Stimulated activated CD4-positive, alpha-beta T cell treated with anti-CD3 and anti-CD28 coated beads, Interleukin-2, amount 100 ng/mL, for 24 hours (primary cell): ENCODE data around the gene MSRB3.
"Not testable (repeated sequence)": the region's sequence is repeated elsewhere in the genome, so short reads cannot be mapped to it uniquely, and the experiment has no call there.

Experiments
- DNase-seq, 2 donors: peaks; one replicate each; pipeline ENCODE4 v3.0.0-alpha.2; 2020

The MSRB3 gene

DNA sequence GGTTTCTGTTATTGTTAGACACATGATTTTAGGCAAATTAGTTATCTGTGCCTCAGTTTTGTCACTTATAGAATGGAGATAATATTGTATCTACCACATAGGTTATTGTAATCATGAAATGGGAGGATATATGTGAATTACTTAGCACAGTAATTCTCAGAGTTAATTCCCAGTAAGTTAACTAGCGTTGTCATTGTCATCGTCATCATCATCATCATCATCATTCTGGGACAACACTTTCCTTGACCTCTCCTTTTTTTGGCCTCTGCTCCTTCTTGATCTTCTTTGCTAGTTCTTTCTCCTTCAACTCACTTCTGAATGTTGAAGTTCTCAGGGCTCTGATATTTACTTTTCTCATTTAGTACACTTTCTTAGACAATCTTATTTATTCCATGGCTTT lies 13.8 kb downstream of the MSRB3 start:
- DNase-seq: no peak

DNA sequence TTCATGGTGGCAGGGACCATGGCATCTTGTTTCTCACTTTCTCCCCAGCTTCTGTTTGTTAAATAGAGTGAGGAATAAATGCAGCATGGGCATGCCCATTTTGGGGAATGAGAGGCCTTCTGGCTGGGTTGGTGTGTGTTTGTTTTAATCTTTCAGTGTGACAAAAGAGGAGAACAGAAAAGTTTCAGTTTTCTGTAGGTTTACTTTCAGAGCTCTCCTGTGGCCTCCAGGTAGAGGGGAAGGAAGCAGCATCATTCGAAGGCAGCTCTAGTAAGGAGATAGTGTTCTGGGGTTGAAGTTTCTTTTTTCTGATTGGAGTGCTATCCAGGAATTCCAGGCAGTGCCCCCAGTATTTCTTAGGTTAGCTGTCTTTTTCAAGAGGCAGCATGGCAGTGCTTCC lies 15.3 kb downstream of the MSRB3 start:
- no peak for DNase-seq

DNA sequence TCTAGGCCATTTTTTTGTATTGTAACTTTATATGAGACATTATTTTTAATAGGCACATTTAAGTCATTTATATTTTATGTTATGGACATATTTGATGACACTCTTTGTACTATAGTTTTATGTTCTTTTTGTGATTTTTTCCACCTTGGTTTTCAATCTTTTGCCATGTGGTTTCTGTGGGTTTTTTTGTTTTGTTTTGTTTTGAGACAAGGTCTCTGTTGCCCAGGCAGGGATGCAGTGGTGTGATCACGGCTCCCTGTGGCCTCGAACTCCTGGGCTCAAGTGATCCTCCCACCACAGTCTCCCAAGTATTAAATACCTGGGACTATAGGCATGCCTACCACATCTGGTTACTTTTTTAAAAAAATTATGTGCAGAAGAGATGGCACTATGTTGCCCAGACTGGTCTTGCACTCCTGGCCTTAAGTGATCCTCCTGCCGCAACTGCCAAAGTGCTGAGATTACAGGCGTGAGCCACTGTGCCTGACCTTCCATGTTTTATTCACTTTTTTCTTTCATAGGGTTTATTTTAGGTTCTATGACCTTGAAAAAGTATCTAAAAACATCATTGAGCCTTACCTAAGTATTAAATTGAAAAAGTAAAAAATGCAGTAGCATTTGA lies 16.3 kb downstream of the MSRB3 start:
- no peak for DNase-seq

DNA sequence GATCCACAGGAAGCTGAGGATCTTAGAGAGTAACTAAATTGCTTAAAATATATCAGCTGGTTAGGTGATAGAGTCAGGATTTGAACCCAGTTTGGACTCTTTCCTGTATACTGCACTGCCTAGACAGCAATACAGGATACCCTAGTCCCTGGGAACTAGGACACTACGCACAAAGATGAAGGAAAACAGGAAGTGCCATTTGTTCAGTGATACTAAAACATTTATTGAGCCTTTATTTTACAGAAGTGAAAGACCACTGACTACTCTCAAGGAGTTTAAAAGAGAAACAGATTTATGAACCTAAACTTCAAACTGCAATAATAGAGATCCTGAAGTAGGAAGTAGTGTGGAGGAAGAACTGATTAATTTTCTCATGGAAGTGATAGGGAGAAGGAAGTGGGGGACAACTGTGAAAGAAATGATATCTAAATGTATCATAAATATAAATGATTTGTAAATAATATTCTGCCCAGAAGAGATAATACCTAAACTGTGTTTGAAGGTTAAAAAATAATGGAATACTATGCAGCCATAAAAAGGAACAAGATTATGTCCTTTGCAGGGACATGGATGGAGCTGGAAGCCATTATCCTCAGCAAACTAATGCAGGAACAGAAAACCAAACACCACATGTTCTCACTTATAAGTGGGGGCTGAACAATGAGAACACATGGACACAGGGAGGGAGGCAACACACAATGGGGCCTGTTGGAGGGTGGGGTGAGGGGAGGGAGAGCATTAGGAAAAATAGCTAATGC lies 18.2 kb downstream of the MSRB3 start:
- no peak for DNase-seq

DNA sequence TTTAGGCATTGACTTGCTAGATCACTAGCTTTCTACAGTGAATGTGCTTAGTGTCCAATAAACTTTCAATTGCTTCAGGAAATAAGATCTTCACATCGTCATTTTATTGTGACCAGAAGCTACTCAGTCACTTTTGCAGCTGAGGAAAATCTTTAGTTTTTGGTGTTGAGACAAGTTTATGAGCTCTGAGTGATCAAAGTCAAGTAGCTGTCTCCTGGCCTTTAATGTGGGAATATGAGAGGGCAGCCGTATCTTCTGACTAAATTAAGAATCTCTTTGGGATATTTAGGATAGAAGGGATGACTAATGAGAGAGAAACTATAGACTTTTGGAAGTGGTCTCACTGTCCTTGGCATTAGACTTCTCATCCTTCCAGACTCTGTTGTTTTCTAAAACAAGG lies 21.6 kb downstream of the MSRB3 start:
- no peak for DNase-seq

DNA sequence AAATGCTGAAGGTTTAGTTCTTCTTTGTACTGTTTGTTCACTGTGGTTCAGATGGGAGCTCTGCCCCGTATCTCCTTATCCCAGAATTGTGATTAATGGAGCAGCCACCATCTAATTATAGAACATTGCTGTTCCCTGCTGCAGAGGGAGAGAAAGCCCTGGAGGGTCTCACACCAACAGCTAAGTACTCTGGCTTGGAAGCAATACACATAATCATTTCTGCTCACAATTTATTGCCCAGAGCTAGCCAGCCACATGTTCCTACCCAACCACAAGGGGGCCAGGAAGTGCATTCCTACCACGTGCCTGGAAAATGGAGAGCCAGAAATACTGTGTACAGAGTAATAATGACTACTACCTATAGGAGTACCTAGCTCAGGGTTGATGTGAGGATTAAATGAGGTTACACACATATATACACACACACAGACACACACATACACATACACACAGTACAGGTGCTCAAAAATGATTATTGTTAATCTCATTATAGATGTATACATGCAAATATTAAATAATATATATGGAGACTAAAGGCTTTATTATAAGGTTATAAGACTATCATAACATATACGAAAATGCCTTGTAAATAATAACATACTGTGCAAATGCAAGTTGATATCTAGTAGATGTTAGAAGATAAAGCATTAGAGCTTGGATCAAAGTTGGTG lies 22.3 kb downstream of the MSRB3 start:
- DNase-seq: no peak

DNA sequence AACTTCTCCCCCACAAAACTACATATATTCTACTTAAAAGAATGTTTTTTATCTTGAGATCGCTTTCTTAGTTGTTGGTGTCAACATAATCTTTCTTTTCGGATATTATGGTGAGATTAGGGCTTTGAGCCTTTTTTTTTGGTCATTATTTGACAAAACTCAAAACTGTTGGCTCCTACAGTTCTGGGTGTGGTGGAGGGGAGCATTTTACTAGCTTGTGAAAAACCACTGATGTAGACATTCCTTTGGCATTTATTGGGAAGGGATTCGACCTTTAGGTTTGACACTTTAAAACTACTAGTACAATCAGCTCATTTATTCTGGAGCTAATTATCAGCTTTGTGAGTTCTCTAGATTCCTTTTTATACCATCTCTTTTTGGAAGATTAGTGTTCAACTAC lies 24.4 kb downstream of the MSRB3 start:
- no peak for DNase-seq

DNA sequence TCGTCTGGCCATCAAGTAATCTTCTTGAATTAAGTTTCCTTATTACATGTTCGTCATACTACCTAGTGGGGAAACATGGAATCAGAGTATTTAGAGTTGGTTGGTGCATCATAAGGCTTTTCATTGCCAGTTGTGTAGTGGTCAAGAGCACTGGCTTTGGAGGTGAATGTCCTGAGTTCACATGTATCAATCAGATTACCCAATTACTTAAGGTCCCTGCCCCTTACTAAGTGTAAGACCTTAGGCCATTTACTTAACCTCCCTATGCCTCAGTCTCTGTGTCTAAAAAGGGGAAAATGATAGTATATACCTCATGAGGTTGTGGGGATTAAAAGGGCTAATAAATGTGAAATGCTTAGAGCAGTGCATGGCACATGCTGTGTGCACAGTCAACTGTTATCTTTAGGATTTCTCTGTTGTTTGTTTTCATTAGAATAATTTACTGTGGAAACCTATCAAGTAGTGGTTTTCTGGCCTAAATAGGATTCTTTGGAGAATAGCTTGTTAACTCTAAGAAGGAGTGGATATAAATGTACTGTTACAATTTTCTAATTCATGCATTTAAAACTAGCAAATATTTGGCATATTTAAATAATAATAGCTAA lies 27.0 kb downstream of the MSRB3 start:
- DNase-seq: no peak

DNA sequence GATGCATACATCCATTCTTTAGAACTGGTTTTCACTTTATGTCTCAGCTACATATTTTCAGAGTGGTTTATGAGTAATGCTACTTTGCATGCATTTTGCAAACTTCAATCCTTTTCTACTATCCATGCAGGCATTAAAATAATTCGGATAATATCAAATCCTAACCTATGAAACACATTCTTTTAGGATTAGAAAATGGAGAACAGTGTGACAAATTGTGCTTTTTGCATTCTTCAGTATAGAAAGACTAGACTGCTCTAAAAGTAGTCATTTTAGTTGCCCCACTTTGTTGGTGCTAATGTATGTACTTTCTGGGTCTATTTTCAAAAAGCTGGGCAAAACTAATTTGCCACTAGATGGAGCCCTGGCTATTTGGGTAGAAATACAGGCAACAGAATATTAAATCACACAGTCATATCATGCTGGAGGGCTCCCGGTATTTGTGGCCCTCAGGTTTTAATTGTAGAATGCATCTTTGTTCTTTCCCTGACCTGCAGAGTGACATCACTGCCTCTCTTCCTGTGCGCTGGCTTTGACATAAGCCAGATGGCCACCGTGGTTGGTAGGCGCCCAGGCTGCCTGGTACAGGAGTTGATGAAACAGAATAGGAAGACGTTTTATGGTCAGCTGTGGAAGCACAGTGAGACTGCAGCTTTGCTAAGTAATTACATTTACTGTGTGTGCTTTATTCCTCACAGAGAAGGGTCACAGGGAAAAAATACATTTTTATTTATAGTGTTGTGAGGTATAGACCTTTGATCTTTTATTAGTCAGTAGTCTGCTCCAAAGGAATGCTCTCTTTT lies 28.1 kb downstream of the MSRB3 start:
- no peak for DNase-seq

DNA sequence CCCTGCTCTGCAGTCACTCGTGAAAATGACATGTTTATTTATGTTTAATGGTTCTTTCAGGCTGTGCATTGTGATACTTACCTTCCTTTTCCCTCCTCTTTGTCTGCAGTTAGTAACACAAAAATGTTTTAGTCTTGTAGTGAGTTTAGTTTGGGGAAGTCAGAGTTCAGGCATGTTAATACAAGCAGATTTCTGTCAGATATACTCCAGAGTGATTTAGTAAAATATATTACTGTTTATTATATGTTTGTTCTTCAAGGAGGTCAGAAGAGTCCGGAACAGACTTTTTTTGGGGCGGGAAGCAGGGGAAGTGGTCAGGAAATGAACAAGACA lies 28.7 kb downstream of the MSRB3 start:
- no peak for DNase-seq

DNA sequence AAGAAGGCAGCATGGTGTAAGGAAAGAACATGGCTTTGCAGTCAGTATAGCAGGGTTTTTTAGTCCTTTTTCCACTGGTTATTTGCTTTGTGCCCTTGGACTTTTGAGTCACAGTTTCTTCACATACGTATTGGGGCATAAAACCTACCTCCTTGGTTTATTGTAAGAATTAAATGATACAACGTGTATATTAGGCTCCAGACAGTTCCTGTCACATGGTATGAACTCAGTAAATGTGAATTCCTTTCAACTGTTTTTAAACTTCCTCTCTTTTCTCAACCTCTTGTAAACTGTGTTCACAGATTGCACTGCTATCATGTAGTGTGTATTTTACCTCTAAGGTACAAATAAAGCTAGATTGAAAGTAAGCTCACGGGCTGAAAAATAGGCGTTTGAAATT lies 29.5 kb downstream of the MSRB3 start:
- no peak for DNase-seq

DNA sequence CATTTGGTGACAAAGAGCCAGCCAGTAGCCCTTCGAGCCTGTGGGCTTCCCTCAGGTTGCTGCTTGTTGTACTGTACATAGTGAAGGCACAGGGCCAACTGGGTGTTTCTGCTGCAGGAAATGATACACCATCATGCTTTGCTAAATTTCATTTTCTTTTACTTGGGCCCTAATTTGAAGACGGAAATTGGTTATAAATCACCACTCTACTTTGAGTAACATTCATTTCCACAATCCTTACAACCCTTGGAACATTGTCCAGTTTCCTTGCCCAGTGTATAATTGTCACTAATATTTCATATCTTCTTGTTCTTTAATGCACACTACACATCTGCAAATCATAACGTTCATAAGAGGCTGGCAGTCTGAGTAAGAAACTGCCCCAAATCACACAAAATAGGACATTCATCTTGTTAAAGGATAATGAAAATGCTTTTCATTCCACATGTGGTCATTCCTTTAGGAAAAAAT lies 30.2 kb downstream of the MSRB3 start:
- no peak for DNase-seq

DNA sequence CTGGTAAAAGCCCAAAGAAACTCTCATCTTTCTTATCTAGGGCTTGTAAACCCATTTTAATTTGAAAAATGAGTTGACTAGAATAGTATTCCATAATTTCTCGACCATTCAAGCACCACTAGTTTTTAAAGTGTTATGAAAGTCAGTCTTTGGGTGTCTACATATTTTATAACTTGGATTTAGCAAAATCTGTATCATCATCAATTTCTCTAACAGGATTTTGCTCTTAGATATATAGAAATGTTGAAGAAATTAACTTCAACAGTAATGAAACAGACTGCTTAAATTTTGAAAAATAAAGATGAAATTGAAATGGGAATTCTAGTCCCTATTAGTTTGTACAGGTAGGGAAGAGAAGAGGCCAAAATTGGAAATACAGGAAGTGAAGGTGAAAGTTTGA lies 32.8 kb downstream of the MSRB3 start:
- no peak for DNase-seq

DNA sequence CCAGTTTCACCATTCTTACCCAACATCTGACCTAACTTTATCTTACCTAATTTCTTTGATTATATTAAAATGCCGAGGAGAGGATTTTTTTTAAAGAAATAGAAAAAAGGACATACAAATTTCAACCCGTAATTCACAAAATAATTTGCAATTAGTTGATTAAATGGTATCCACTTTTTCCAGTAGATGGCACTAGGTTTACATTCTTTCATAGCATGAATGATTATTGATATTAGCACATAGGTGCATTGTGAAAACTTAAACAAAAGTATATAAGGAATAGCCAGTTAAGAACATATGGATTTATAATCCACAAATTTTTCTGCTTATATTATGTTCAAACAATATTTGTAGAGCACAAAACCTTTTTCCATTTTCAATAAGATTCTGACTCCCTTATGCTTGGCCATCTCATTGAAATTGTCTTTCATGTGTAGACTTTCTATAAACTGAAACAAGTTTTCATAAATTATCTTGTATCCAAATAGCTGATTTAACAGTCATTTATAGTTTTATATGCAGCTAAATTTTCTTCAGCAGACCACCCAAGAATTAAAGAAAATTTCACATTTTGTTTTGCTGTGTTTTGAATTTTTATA lies 35.3 kb downstream of the MSRB3 start:
- no peak for DNase-seq

DNA sequence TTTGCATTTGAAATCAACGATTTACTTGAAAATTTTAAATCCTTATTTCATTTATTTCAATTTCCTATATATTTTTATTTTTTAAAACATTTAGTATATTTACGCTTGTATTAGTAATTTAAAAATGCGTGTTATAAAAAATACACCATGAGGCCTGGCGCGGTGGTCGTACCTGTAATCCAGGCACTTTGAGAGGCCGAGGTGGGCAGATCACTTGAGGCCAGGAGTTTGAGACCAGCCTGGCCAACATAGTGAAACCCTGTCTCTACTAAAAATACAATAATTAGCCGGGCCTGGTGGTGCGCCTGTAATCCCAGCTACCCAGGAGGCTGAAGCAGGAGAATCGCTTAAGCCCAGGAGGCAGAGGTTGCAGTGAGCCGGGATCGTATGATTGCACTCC lies 36.8 kb downstream of the MSRB3 start:
- DNase-seq: not testable (repeated sequence)

DNA sequence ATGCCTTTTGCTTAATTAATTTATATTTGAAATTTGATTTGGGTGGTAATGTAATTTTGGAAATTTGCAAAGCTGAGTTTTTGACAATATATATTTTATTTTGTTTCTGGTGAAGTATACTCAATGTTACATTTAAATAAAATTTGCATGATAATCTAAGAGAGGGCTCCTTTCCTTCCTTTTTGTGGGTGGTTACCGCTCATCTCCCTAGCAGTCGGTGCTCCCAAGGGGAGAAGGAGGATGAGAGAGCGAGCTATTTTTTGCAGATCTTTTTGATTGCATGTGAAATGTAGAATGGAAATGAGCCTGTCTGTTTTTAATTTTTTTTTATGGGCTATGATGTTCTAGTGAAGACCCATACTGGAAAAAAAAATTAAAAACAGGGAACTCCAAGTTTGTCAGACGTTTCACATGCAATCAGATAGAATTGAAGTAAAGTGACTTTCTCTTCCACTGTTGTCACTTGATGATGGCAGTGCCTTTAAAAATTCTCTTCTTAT lies 39.8 kb downstream of the MSRB3 start:
- no peak for DNase-seq

DNA sequence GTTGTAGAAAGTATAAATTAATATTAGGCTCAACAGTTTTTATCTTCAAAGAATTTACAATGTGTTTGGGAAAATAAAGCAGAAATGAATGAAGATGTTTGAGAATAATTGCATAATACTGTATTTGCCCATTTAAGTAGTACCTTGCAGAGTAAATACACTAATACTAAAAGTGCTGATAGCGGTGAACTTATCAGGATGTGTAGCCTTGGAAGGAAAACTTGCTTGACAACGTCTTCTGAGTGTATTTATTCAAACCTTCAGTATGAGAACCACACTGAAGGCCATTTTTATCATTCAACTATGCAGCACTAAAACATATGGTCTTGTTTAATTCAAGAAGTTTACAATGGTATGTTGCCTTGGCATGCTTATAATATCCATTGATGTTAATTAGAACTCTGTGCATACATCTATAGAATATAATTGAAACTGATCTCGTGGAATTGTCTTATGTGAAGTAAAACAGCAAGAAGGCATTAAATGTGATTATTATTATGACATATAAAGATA lies 41.3 kb downstream of the MSRB3 start:
- DNase-seq: no peak

DNA sequence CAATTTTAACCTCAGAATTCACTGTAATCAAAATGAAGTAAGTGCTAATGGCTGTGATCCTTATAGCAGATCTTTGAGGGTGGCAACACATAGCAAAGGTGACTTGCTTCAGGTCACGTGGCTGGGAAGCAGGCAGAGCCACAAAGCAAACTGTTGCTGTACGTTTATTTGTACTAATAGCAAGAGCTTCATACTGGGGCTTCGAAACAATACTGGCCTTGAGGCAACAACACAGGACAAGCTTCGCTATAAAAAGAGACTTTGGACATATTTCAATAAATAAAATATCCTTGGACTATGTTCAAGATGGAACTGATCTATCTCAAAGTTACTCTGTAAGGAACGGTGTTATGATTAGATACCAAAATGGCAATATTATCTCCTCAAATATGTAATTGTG lies 44.6 kb downstream of the MSRB3 start:
- DNase-seq: no peak

DNA sequence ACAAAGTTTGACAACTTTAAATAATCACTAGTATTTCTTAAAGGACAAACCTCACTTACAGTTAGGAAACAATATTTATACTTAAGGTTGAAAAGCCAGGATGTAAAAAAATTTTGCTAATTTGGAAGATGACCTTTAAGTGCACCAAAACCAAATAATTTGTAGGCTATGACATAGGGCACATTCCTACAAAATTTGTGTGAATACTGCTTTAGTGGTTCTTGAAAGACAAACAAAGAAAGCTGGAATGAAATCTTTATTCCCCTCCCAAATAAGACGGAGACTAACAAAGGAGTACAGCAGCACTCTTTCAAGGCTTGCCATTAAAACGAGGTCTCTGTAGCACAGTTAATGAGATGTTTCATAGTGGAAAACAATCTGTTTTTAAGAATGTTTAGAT lies 45.6 kb downstream of the MSRB3 start:
- no peak for DNase-seq

DNA sequence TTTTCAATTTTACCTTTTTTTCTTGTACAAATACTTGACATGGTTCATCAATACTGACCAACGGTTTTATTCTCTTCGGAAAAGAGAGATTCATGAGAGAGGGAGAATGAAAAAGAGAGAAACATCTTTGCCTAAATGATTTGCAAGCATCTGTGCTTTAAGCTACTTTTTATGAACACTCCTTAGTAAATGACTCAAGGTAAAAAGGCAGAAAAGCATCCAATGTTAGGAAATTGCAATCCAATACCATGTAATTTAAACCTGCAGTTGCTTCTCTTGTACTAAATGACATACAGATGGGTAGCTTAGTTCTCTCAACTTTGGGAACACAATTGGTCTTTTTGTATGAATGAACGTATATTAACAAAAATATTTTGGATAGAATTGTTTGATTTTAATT lies 46.1 kb downstream of the MSRB3 start:
- DNase-seq: no peak

DNA sequence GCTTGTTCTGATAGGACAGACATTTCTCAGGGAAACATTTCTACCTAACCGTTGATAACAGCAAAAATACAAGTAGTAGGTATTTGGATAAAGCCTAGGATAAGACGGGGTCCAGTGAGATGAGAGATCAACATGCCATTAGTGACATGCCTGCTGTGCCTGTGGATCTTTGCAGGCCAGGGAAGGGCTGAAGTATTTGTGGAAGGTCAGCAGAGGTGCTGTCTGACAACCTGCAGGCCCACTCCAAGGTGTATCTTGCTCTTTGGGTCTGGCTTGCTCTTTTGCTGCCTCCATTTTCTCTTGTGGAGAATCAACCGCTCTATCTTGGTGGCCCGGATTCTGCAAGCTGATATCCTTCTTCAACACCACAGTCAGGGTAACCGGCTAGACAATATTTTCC lies 46.7 kb downstream of the MSRB3 start:
- DNase-seq: no peak

DNA sequence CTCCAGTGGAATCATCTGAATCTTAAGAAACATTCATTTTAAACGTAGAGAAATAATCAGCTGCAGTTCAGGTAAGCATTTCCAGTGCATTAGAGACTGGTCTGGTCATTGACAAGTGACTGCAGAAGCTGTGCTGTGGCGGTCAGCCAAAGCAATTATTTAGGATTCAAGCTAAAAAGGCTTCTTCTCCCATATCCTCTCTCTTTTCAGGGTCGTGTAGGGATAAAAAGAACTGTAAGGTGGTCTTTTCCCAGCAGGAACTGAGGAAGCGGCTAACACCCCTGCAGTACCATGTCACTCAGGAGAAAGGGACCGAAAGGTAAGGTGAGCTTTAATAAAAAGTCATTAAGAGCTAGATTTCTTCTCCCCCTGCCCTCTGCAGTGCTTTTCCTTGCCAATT lies 48.1 kb downstream of the MSRB3 start:
- DNase-seq: no peak
